HFFc6 (cell line): Measurements from ENCODE around the gene ANO4. TPM values are rescaled to one million over a fixed set of nuclear protein-coding genes. Genes with fewer than 3 reads are reported as not detected.

Experiments used
- DNase-seq: peaks from one replicate; pipeline ENCODE4 v3.0.0-alpha.2; 2018
- H3K27ac Mint-ChIP-seq: 2 replicates; pipeline ENCODE4 v1.8.0; 2020; ENCODE audit warnings: mild to moderate bottlenecking, mixed read lengths
- H3K27me3 Mint-ChIP-seq: 2 replicates; pipeline ENCODE4 v1.8.0; 2021; ENCODE audit warnings: mild to moderate bottlenecking, moderate library complexity, mixed read lengths; ENCODE audit not compliant: insufficient read depth
- H3K36me3 Mint-ChIP-seq: 2 replicates; pipeline ENCODE4 v1.8.0; 2021; ENCODE audit warnings: low read depth, mixed read lengths
- H3K4me1 Mint-ChIP-seq: 2 replicates; pipeline ENCODE4 v1.8.0; 2020; ENCODE audit warnings: low read depth, mixed read lengths
- H3K4me3 Mint-ChIP-seq: 2 replicates; pipeline ENCODE4 v1.8.0; 2020; ENCODE audit warnings: mild to moderate bottlenecking, moderate library complexity, mixed read lengths
- H3K9me3 Mint-ChIP-seq: 2 replicates; pipeline ENCODE4 v1.8.0; 2020; ENCODE audit warnings: mild to moderate bottlenecking, mixed read lengths
- total RNA-seq, 6 experiments: library from RNA; stranded (reverse); fragmentation: NEBNext Ultra II Directional; extraction: Animal tissue kit (Norgen Biotek cat#: 25700); gene quantifications; 2 replicates in 1 of 6; 3 replicates in 5 of 6; pipeline ENCODE4 v1.2.3, GENCODE V29; 2021
- TF ChIP-seq, protein P1 (sequence below): fragments of 200-600 bp; sonication (generic); IDR thresholded peaks from 2 replicates; pipeline ENCODE4 v1.5.0; 2021; ENCODE audit warnings: antibody characterized with exemption, mild to moderate bottlenecking

Gene ANO4
- total RNA-seq, 6 experiments from 2014 or later, result not detected

DNA sequence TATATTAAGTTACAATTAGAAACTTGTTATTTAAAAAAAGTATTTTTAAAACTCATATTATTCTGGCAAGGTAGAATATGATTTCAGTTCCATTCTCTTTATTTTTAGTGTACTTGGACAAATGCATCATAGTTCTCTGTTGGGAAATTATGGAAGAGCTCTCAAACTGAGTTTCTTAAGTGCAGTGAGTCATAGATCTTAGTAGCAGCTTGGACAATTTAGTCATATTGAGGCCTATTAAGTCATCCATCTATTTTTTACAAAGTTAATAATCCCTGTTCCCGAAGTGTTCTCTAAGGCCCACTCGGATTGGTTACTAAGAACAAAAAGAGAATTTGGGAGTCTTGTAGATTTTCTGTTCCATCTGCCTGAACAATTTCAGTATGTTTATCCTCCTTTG lies 113.9 kb downstream of the ANO4 start:
- TF ChIP-seq, protein P1, sequence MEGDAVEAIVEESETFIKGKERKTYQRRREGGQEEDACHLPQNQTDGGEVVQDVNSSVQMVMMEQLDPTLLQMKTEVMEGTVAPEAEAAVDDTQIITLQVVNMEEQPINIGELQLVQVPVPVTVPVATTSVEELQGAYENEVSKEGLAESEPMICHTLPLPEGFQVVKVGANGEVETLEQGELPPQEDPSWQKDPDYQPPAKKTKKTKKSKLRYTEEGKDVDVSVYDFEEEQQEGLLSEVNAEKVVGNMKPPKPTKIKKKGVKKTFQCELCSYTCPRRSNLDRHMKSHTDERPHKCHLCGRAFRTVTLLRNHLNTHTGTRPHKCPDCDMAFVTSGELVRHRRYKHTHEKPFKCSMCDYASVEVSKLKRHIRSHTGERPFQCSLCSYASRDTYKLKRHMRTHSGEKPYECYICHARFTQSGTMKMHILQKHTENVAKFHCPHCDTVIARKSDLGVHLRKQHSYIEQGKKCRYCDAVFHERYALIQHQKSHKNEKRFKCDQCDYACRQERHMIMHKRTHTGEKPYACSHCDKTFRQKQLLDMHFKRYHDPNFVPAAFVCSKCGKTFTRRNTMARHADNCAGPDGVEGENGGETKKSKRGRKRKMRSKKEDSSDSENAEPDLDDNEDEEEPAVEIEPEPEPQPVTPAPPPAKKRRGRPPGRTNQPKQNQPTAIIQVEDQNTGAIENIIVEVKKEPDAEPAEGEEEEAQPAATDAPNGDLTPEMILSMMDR, result no peak
- Mint-ChIP-seq H3K9me3 (peaks cover 5% of the 10 kb centered on the region), H3K4me1 (no peaks in the 10 kb centered on the region), H3K27me3 (no peaks in the 10 kb centered on the region), H3K27ac (no peak overlapping the region), H3K4me3 (no peak overlapping the region), H3K36me3 (no peaks in the 10 kb centered on the region)
- DNase-seq, result peak; percentile 1

DNA sequence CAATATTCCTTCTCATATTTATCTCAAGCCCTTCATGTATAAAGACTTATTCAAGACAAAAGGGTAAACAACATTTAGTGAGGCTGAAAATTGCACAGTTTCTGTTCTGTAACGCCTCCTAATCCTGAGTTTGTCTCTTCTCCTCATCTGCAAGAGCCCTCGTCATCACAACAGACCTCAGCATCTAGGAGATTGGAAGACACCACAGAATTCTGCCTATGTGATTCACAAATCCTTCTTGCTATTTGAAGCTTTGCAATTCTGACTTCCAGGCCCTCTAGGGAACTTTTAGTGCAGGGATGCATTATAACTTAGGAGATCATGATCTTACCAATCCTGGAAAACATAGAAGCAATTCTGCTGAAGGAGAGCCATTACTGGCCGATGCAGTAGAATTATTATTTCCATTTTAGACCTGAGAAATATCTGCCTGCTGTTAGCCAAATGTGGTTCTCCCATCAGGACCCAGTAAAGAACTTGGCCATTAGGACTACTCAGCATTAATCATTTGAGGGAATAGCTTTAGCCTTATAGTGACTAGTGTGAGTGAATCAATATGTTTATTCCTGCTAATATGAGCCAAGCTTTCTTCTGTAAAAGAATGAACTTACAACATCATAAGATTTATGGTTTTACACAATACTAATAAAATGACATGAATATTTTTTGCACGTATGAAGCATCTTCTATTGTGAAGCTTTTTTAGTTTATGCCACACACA lies 119.5 kb downstream of the ANO4 start:
- Mint-ChIP-seq H3K4me3 (no peak overlapping the region), H3K9me3 (peaks cover 5% of the 10 kb centered on the region), H3K27ac (no peak overlapping the region), H3K27me3 (no peaks in the 10 kb centered on the region), H3K36me3 (no peaks in the 10 kb centered on the region), H3K4me1 (no peaks in the 10 kb centered on the region)
- TF ChIP-seq, protein P1, result no peak
- no peak for DNase-seq

- Mint-ChIP-seq H3K27me3 (no peaks in the 10 kb centered on the region), H3K4me1 (no peaks in the 10 kb centered on the region), H3K36me3 (no peaks in the 10 kb centered on the region), H3K27ac (no peak overlapping the region), H3K4me3 (no peak overlapping the region), H3K9me3 (no peaks in the 10 kb centered on the region)
- no peak for DNase-seq
- TF ChIP-seq, protein P1, result no peak
These were observed 124.5 kb downstream of the ANO4 start for GRCh38 chr12:100919116-100919515.

- Mint-ChIP-seq H3K4me3 (no peak overlapping the region), H3K36me3 (no peaks in the 10 kb centered on the region), H3K9me3 (no peaks in the 10 kb centered on the region), H3K27me3 (no peaks in the 10 kb centered on the region), H3K4me1 (no peaks in the 10 kb centered on the region), H3K27ac (no peak overlapping the region)
- DNase-seq, result no peak
- TF ChIP-seq, protein P1, result no peak
These were observed 125.9 kb downstream of the ANO4 start for GRCh38 chr12:100920493-100920892.

GRCh38 chr12:100926669-100927248 lies 132.2 kb downstream of the ANO4 start:
- Mint-ChIP-seq H3K9me3 (no peaks in the 10 kb centered on the region), H3K36me3 (no peaks in the 10 kb centered on the region), H3K4me1 (peaks cover 25% of the 10 kb centered on the region), H3K4me3 (no peak overlapping the region), H3K27ac (no peak overlapping the region), H3K27me3 (no peaks in the 10 kb centered on the region; the same call in 1 of the 2 replicates)
- TF ChIP-seq, protein P1, result peak; percentile 60; the same call in 1 of the 2 replicates
- DNase-seq, result peak; percentile 28
